Epidermal melanocyte (primary cell): ENCODE data around the gene MAN2A1.
A peak's percentile ranks its signal among the peaks of the same experiment; 100 is the strongest.

ENCODE experiments used
- DNase-seq: peaks from one replicate; pipeline ENCODE4 v3.0.0; 2011; ENCODE audit warnings: low spot score; ENCODE audit not compliant: insufficient read length

The MAN2A1 gene

GRCh38 chr5:109681763-109682162 is 8.0 kb upstream of the MAN2A1 start:
- DNase-seq: no peak

GRCh38 chr5:109682383-109682782 is 7.3 kb upstream of the MAN2A1 start:
- DNase-seq: no peak

- no peak for DNase-seq
Measured at GRCh38 chr5:109685916-109686315, 3.8 kb upstream of the MAN2A1 start.

- DNase-seq: no peak
Measured at GRCh38 chr5:109688630-109688969, 1.1 kb upstream of the MAN2A1 start.

- DNase-seq: peak; percentile 55
Measured at GRCh38 chr5:109688970-109689739, 572 bp upstream of the MAN2A1 start.

GRCh38 chr5:109690242-109690974 is 681 bp downstream of the MAN2A1 start:
- DNase-seq: no peak

GRCh38 chr5:109690975-109691574 is 1.3 kb downstream of the MAN2A1 start:
- peak; percentile 52 for DNase-seq

GRCh38 chr5:109691996-109692395 is 2.3 kb downstream of the MAN2A1 start:
- DNase-seq: no peak

- no peak for DNase-seq
Measured at GRCh38 chr5:109692852-109693251, 3.1 kb downstream of the MAN2A1 start.

- DNase-seq: no peak
Measured at GRCh38 chr5:109693535-109694400, 4.0 kb downstream of the MAN2A1 start.

- no peak for DNase-seq
Measured at GRCh38 chr5:109694451-109694891, 4.7 kb downstream of the MAN2A1 start.

- DNase-seq: no peak
Measured at GRCh38 chr5:109695005-109695926, 5.5 kb downstream of the MAN2A1 start.

- no peak for DNase-seq
Measured at GRCh38 chr5:109697339-109697738, 7.6 kb downstream of the MAN2A1 start.

- DNase-seq: no peak
Measured at GRCh38 chr5:109700516-109701153, 10.9 kb downstream of the MAN2A1 start.

- DNase-seq: no peak
Measured at GRCh38 chr5:109701252-109701651, 11.5 kb downstream of the MAN2A1 start.

- no peak for DNase-seq
Measured at GRCh38 chr5:109701792-109702191, 12.1 kb downstream of the MAN2A1 start.

- DNase-seq: no peak
Measured at GRCh38 chr5:109703166-109703565, 13.4 kb downstream of the MAN2A1 start.

GRCh38 chr5:109703829-109704228 is 14.1 kb downstream of the MAN2A1 start:
- no peak for DNase-seq

GRCh38 chr5:109704282-109704952 is 14.7 kb downstream of the MAN2A1 start:
- no peak for DNase-seq
